GM21381 (cell line): ENCODE results near the gene ZFYVE21.

ENCODE experiments used
- ATAC-seq: cut with Tn5 transposase; IDR thresholded peaks from one replicate; pipeline ENCODE4 v1.9.1; 2021; ENCODE audit warnings: mild to moderate bottlenecking, moderate library complexity; ENCODE audit not compliant: unreplicated experiment

ZFYVE21 gene

DNA sequence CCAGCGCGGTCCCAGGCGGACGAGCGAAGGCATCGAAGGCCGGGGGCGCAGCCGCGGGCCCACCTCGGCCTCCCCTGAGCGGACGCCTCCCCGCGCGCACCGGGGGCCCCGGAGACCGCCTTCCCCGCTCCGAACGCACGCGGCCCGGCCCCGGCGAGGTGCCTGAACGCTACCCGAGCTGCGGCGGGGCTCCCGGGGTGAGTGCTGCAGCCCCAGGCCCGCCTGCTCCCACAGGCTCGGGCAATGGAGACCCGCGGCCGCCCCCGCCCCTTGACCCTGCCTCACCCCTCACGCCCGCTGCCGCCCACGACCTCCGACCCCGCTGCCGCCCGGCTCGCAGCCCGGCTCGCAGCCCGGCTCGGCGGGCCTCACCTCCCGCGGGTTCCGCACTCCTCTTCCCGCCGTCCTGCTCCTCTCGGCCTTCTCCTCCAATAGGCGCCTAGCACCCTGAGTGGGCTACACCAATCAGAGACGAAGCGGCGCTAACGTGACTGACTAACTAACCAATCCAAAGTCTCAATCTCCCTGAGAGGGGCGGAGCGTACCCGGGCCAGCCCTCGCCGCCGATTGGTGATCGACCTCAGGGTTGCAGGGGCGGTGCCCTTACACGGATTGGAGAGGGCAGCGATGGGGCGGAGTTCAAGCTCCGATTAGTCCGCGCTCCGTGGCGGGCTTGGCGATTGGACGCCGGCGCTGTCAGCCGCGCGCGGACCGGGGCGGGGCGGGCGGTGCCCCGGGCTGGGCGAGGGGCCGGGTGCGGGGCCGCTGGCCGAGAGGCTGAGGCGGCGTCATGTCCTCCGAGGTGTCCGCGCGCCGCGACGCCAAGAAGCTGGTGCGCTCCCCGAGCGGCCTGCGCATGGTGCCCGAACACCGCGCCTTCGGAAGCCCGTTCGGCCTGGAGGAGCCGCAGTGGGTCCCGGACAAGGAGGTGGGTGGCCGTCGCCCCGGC, at the start of gene ZFYVE21, which contains the start of gene XRCC3:
TSS of gene ZFYVE21 (plus strand) at position 759 of the 949 bp plus-strand sequence. CDS start at position 791, 32 bp downstream.
TSS of gene XRCC3 (minus strand) at position 400 of the 949 bp plus-strand sequence. CDS start 4,364 bp downstream, outside the sequence.
- peak; percentile 95 for ATAC-seq

- ATAC-seq: no peak
Observed at GRCh38 chr14:103667671-103668070, 47.9 kb upstream of the ZFYVE21 start.

- ATAC-seq: no peak
Observed at GRCh38 chr14:103668117-103668516, 47.5 kb upstream of the ZFYVE21 start.

DNA sequence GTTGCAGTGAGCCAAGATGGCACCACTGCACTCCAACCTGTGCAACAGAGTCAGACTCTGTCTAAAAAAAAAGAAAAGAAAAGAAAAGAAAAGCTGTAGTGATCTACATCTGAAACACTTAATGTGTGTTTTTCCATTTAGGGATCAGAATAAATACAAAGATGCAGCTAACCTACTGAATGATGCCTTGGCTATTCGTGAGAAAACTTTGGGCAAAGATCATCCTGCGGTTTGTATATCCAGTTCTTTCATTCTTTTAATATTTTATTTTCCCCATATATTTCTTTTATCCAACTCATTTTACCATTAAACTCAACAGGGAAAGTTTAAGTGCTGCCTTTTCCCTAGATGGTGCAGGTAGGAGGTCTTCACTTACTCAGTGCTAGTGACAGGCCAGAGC, 46.2 kb upstream of the ZFYVE21 start:
- no peak for ATAC-seq

- no peak for ATAC-seq
Observed at GRCh38 chr14:103671911-103672310, 43.7 kb upstream of the ZFYVE21 start.

DNA sequence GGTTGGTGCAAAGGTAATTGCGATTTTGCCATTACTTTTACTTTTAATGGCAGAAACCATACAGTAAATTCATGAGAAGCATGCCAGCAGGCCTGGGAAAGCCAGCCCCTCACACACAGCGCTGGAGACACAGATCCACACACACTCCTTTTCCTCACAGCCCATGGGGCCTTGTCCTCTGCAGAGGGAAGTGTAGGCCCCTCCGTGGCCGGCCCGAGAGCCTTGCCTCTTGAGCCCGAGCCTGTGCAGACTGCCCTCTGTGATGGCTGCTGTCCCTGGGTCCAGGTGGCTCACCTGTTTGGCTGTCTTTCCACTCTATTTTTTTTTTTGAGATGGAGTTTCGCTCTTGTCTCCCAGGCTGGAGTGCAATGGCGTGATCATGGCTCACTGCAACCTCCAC, 39.7 kb upstream of the ZFYVE21 start:
- ATAC-seq: no peak

DNA sequence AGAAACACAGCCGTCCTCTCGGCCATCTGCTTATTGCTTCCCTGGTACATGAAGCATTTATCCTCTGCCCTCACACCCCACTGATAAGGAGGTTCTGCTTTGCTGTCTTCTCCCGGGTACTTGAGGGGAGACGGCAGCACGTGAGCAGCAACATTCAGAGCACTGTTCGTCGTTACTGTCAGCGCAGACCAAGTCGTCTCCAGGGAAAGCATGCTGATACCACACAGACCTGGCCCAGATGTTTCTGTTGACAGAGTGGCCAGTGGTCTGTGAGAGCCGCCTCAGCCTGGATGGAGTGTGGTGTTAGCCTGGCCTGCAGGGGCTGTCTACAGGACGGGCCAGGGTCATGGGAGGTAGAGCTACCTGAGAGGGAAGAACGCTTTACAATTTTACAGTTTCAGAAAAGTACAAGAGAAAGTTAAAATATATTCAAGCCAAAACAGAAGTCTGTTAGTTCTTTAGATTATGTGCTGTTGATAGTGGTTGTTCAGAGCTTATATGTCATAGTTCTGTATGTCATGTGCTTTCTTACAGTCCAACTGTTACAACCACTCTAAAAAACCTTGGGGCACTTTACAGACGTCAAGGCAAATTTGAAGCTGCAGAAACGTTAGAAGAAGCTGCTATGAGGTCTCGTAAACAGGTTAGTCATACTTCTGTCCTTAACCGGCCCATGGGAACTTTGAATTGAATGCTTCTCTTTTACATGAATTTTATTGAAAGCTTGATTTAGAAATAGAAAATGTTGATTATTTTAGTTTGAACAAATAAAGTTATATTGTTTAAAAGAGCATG, 38.5 kb upstream of the ZFYVE21 start:
- no peak for ATAC-seq

GRCh38 chr14:103679351-103679750, 36.3 kb upstream of the ZFYVE21 start:
- peak; percentile 69 for ATAC-seq

GRCh38 chr14:103680491-103681231, 34.9 kb upstream of the ZFYVE21 start:
- ATAC-seq: no peak

DNA sequence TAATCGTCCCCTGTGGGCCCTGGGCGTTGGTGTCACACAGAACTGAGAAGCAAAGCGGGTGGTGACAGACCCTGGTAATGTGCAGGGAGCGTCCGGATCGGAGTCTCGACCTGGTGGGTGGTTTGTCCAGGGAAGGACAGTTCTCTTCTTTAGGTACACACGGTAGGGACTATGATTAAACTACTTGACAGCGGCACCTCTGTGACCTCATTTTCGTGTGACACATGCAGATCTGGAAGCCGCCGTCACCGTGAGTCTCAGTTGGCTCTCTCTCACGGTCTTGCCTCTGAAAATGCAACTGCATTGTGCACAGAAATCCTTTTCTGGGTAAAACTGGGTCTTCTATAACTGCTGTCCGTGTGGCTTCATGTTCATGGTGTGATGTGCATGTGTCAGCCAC, 32.5 kb upstream of the ZFYVE21 start:
- ATAC-seq: no peak

DNA sequence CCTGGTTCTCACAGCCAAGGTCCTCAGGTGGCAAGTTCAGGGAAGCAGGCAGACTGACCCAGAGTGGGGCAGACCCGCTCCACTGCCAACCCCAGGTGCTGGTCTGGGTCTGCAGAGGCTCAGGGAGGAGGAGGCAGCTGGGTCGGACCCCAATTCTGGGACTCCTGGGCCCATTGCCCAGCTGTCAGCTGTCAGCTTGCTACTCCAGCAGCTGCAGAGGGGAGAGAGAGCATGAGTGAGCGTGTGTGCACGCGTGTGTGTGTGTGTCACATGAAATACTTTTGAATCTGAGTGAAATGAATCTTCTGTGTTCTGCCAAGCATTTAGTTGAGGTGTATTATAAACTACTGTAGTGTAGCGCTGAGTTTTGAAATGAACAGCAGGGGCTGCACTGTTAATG, 31.1 kb upstream of the ZFYVE21 start:
- no peak for ATAC-seq

GRCh38 chr14:103684871-103685270, 30.7 kb upstream of the ZFYVE21 start:
- ATAC-seq: no peak

DNA sequence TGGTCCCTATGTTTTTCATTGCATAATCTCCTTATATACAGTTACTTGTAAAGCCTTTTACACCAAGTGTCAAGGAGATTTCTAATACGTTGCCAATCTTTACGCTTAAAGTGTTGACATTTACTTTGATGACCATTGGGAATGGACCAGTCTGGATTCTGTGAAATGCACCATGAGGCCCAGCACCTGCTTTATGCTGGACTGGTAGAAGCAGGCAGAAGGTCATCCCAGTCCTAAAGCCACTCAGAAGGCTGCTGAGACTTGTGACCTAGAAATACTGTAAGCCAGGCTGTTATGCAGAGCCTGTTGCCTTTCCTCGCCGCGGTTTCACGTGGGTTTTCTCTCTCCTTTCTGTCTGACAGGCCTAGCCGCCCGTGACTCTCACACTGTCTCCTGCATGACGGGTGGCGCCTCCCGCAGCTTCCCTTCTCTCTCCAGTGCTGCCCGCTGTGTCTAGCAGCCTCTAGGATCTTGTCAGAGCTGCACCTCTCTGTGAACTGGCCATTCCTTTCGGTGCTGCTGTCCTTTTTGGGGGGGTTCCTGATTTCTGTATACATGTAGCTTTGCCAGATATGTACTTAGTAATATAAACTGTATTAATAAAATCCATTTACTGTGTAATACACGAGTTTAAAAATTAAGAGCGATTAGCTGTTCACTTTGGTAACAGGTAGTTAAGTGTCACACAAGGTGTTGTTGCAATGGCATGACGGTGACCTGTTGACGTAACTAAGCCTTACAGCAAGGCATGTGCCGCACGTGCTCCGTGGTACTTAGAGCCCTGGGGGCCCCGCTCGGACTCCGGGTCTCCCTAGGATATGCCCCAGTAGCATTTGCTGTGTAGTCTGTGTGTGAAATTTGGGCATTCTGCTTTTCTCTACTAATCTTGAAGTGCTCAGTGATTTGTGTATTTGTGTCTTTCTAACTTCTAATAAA, 30.1 kb upstream of the ZFYVE21 start:
- ATAC-seq: no peak

- ATAC-seq: no peak
Observed at GRCh38 chr14:103686831-103687485, 28.7 kb upstream of the ZFYVE21 start.

- ATAC-seq: no peak
Observed at GRCh38 chr14:103687712-103688111, 27.9 kb upstream of the ZFYVE21 start.

- no peak for ATAC-seq
Observed at GRCh38 chr14:103688441-103688840, 27.2 kb upstream of the ZFYVE21 start.

DNA sequence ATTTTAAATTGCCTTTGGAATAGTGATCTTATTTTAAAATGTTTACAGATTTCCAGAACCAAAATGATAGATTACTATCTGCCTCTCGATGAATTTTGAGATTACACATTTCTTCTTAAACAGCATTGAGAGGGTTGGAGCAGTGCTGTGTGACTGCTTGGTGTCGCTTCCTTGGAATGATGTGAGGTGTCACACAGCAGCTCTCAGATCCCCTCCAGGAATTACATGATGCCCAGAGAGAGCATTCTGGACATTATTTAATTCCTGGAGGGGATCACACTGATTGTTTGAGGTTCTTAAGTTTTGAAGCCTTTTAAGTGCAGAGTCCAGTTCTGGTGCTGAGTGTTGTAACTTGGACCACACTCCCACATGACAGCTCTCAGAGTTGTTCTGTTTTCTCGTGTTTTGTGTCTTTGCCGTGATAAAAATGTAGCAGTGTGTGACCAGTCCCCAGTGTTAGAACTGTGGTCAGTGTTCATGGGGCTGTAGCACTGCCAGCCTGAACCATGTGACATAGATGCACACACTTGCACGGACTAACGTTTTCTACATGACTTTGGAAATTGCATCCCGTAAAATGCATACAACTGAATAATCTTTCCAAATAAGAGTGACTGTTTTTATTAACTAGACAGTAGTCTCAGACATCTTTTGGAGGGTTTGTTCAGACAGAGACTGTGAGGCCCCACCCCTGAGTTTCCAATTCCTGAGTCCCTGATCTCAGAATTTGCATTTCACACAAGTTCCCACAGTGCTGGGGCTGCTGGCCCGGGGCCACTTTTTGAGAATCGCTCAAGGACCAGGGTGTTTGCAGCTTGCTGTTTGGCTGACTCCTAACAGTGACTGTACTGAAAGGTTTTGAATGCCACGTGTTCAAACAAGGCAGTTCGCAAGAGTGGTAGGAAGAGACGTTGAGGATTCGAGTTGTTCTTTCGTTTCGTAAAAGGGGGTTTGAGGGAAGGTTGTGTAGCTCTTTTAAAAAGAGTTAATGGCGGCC, 26.4 kb upstream of the ZFYVE21 start:
- ATAC-seq: no peak

DNA sequence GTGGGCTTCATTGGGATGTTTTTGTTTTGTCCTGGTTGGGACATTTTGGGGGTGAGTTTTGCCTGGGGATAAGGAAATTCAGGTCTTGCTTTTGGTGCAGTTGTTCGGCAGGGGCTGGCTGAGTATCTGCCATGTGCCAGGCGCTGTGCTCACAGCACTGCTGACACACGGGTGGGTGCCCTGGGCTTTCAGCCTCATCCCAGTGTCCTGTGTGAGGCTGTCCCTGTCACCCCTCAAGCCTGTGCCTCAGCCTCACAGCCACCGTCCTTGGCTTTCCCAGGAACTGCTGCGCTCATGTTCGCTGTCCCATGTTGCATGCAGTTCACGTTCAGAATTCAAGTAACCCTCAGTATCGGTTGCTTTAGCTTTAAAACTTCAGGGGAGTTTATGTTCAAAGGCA, 25.3 kb upstream of the ZFYVE21 start:
- ATAC-seq: no peak
